ENCODE measurements around the gene DHX36. TPM values are rescaled to one million over a fixed set of nuclear protein-coding genes. Genes with fewer than 3 reads are reported as not detected.

Gene DHX36
- polyA plus RNA-seq, 3 donors: 4.7 to 31.5 (median 5.7) TPM

GRCh38 chr3:154252759-154253638 lies 71.3 kb downstream of the DHX36 start:
- H3K27ac Mint-ChIP-seq: no peak overlapping the region
- H3K4me3 Mint-ChIP-seq: peak overlapping the region in 1 of 2 donors; percentile 62
- H3K4me1 ChIP-seq (ENCODE audit: control insufficient read depth in 1 of 2, insufficient read depth in 2 of 2, low read length in 2 of 2): no peaks in the 10 kb centered on the region
- H3K27ac ChIP-seq (ENCODE audit: low read depth in 1 of 2, low read length in 2 of 2): no peak overlapping the region
- no peaks in the 10 kb centered on the region for H3K79me2 ChIP-seq (ENCODE audit: insufficient read depth, low read length)
- no peak overlapping the region for H3K4me2 ChIP-seq (replicated peaks; ENCODE audit: extremely low read depth, low read length, poor library complexity, severe bottlenecking)
- no peak overlapping the region for H3K9ac ChIP-seq (ENCODE audit: insufficient read depth, low read length, poor library complexity, severe bottlenecking)
- intact Hi-C loops (cut with micrococcal nuclease): loop anchor here (2.0 to 5.0 kb wide), 3 partner anchors 211 to 1231 kb away; no protein-coding TSS in a partner anchor
- H2AFZ ChIP-seq (ENCODE audit: insufficient read depth, low read depth, low read length, poor library complexity, severe bottlenecking): no peak overlapping the region
- no peaks in the 10 kb centered on the region for H3K9me3 Mint-ChIP-seq
- WGBS (ENCODE audit: insufficient coverage): 6% methylated on average over 6 of the region's 11 CpGs
- no peaks in the 10 kb centered on the region for H3K9me3 ChIP-seq (replicated peaks in 1 of 2; ENCODE audit: control insufficient read depth in 1 of 2, insufficient read depth in 1 of 2, low read length in 2 of 2)
- peak; percentile 66 to 75 (median 72) for DNase-seq
- no peaks in the 10 kb centered on the region for H4K20me1 ChIP-seq (ENCODE audit: insufficient read depth, low read length)
- H3K36me3 ChIP-seq (replicated peaks in 1 of 2; ENCODE audit: control insufficient read depth in 1 of 2, insufficient read depth in 2 of 2, low read length in 2 of 2): peaks cover 53 to 62% of the 10 kb centered on the region in 2 donors
- TF ChIP-seq CTCF (IDR thresholded peaks at IDR 0.05): peak; percentile 94
- no peaks in the 10 kb centered on the region for H3K27me3 Mint-ChIP-seq (ENCODE audit: low read depth in 3 of 3)
- H3K4me1 Mint-ChIP-seq: peaks cover 2% of the 10 kb centered on the region
- no peak overlapping the region for H3K4me3 ChIP-seq (replicated peaks in 1 of 3; ENCODE audit: low read depth in 2 of 3, low read length in 3 of 3)
- H3K36me3 Mint-ChIP-seq: peaks cover 48 to 59% of the 10 kb centered on the region in 2 donors
- H3K27me3 ChIP-seq (ENCODE audit: control insufficient read depth in 2 of 2, insufficient read depth in 2 of 2, low read length in 2 of 2): no peaks in the 10 kb centered on the region

- H3K27me3 ChIP-seq (ENCODE audit: control insufficient read depth in 2 of 2, insufficient read depth in 2 of 2, low read length in 2 of 2): no peaks in the 10 kb centered on the region
- H3K9me3 ChIP-seq (replicated peaks in 1 of 2; ENCODE audit: control insufficient read depth in 1 of 2, insufficient read depth in 1 of 2, low read length in 2 of 2): no peaks in the 10 kb centered on the region
- Mint-ChIP-seq H3K9me3 (peaks cover 0 to 3% (median 0%) of the 10 kb centered on the region in 7 donors), H3K36me3 (peaks cover 43 to 52% of the 10 kb centered on the region in 2 donors), H3K27ac (peak overlapping the region in 1 of 7 donors; percentile 4), H3K4me1 (peaks cover 2% of the 10 kb centered on the region), H3K4me3 (no peak overlapping the region), H3K27me3 (ENCODE audit: low read depth in 3 of 3) (no peaks in the 10 kb centered on the region)
- no peaks in the 10 kb centered on the region for H4K20me1 ChIP-seq (ENCODE audit: insufficient read depth, low read length)
- TF ChIP-seq CTCF (IDR thresholded peaks at IDR 0.05): no peak
- intact Hi-C loops (cut with micrococcal nuclease): loop anchor here (2.0 to 5.0 kb wide), 3 partner anchors 209 to 1229 kb away; no protein-coding TSS in a partner anchor
- H3K79me2 ChIP-seq (ENCODE audit: insufficient read depth, low read length): no peaks in the 10 kb centered on the region
- no peak overlapping the region for H3K9ac ChIP-seq (ENCODE audit: insufficient read depth, low read length, poor library complexity, severe bottlenecking)
- no peak overlapping the region for H3K4me3 ChIP-seq (replicated peaks in 1 of 3; ENCODE audit: low read depth in 2 of 3, low read length in 3 of 3)
- DNase-seq: no peak
- 97% methylated on average over 3 of the region's 3 CpGs for WGBS (ENCODE audit: insufficient coverage)
- no peaks in the 10 kb centered on the region for H3K4me1 ChIP-seq (ENCODE audit: control insufficient read depth in 1 of 2, insufficient read depth in 2 of 2, low read length in 2 of 2)
- H3K36me3 ChIP-seq (replicated peaks in 1 of 2; ENCODE audit: control insufficient read depth in 1 of 2, insufficient read depth in 2 of 2, low read length in 2 of 2): peaks cover 39 to 48% of the 10 kb centered on the region in 2 donors
- no peak overlapping the region for H3K4me2 ChIP-seq (replicated peaks; ENCODE audit: extremely low read depth, low read length, poor library complexity, severe bottlenecking)
- no peak overlapping the region for H3K27ac ChIP-seq (ENCODE audit: low read depth in 1 of 2, low read length in 2 of 2)
- H2AFZ ChIP-seq (ENCODE audit: insufficient read depth, low read depth, low read length, poor library complexity, severe bottlenecking): no peak overlapping the region
These were observed 72.7 kb downstream of the DHX36 start for GRCh38 chr3:154251610-154252009.

Measured in CD14-positive monocyte (primary cell).